BE2C (cell line): ENCODE measurements around the gene WDR82.
A peak's percentile ranks its signal among the peaks of the same experiment; 100 is the strongest.

Experiments used
- DNase-seq: peaks from one replicate; pipeline ENCODE4 v3.0.0-alpha.2; 2020
- H3K27me3 ChIP-seq: fragments of 250-450 bp; sonication (Bioruptor Pico); 2 replicates; pipeline ENCODE4 v1.5.1; 2020; ENCODE audit warnings: mild to moderate bottlenecking
- H3K36me3 ChIP-seq: fragments of 250-450 bp; sonication (Bioruptor Pico); 2 replicates; pipeline ENCODE4 v1.5.1; 2020; ENCODE audit warnings: mild to moderate bottlenecking
- H3K4me1 ChIP-seq: fragments of 250-450 bp; sonication (Bioruptor Pico); 2 replicates; pipeline ENCODE4 v1.5.1; 2020
- H3K4me3 ChIP-seq: 2 replicates; pipeline ENCODE4 v1.5.1; 2011; ENCODE audit warnings: low read depth, low read length
- H3K9me3 ChIP-seq: fragments of 250-450 bp; sonication (Bioruptor Pico); 2 replicates; pipeline ENCODE4 v1.5.1; 2020
- CTCF ChIP-seq: IDR thresholded peaks from 2 replicates; pipeline ENCODE4 v1.5.1; 2012; ENCODE audit warnings: mild to moderate bottlenecking, low read depth, low read length

WDR82 gene

GRCh38 chr3:52234516-52235447 lies 43.7 kb downstream of the WDR82 start:
- H3K27me3 ChIP-seq: no peaks in the 10 kb centered on the region
- H3K9me3 ChIP-seq: no peaks in the 10 kb centered on the region
- peaks cover 9% of the 10 kb centered on the region for H3K36me3 ChIP-seq
- no peak for DNase-seq
- no peak for TF ChIP-seq CTCF
- H3K4me1 ChIP-seq: peaks cover under 1% of the 10 kb centered on the region
- no peak overlapping the region for H3K4me3 ChIP-seq

GRCh38 chr3:52233968-52234367 lies 44.5 kb downstream of the WDR82 start:
- no peak for DNase-seq
- Histone ChIP-seq H3K4me3 (no peak overlapping the region), H3K9me3 (no peaks in the 10 kb centered on the region), H3K4me1 (no peaks in the 10 kb centered on the region; the same call in 1 of the 2 replicates), H3K36me3 (peaks cover 9% of the 10 kb centered on the region), H3K27me3 (no peaks in the 10 kb centered on the region)
- no peak for TF ChIP-seq CTCF

GRCh38 chr3:52233108-52233591 lies 45.3 kb downstream of the WDR82 start:
- no peaks in the 10 kb centered on the region for H3K9me3 ChIP-seq
- H3K4me3 ChIP-seq: no peak overlapping the region
- no peaks in the 10 kb centered on the region; the same call in 1 of the 2 replicates for H3K4me1 ChIP-seq
- DNase-seq: no peak
- H3K36me3 ChIP-seq: peaks cover 9% of the 10 kb centered on the region
- no peaks in the 10 kb centered on the region for H3K27me3 ChIP-seq
- no peak for TF ChIP-seq CTCF

GRCh38 chr3:52232279-52233107 lies 46.0 kb downstream of the WDR82 start:
- Histone ChIP-seq H3K4me1 (no peaks in the 10 kb centered on the region; the same call in 1 of the 2 replicates), H3K27me3 (no peaks in the 10 kb centered on the region), H3K36me3 (peaks cover 9% of the 10 kb centered on the region), H3K4me3 (no peak overlapping the region), H3K9me3 (no peaks in the 10 kb centered on the region)
- no peak for DNase-seq
- TF ChIP-seq CTCF: peak; percentile 19

GRCh38 chr3:52231502-52232278 lies 46.8 kb downstream of the WDR82 start:
- DNase-seq: peak; percentile 82
- peaks cover 9% of the 10 kb centered on the region for H3K36me3 ChIP-seq
- TF ChIP-seq CTCF: peak; percentile 69
- no peak overlapping the region for H3K4me3 ChIP-seq
- no peaks in the 10 kb centered on the region for H3K9me3 ChIP-seq
- H3K4me1 ChIP-seq: no peaks in the 10 kb centered on the region
- no peaks in the 10 kb centered on the region for H3K27me3 ChIP-seq
